GM21390 (cell line): ENCODE results near the gene CD46.
A peak's percentile ranks its signal among the peaks of the same experiment; 100 is the strongest.

ENCODE experiments used
- ATAC-seq: cut with Tn5 transposase; IDR thresholded peaks from one replicate; pipeline ENCODE4 v1.9.1; 2021; ENCODE audit not compliant: unreplicated experiment

Gene CD46

DNA sequence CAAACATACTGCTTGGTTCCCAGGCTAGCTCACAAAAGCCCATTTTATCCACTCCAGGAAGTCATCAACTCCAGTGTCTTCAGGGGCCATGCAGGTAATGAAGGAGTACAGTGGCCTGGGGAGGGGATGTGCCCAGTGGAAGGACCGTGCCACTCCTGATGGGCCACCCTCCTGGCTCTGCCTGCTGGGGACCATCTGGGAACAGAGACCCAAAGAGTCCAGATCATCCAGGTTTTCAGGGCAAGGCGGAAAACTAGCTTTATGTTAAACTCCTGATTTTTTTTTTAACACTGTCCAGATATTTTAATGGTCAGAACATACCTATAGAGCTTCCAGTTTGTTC is 75.6 kb downstream of the CD46 start:
- ATAC-seq, result no peak

GRCh38 chr1:207828046-207828445 is 76.2 kb downstream of the CD46 start:
- no peak for ATAC-seq

DNA sequence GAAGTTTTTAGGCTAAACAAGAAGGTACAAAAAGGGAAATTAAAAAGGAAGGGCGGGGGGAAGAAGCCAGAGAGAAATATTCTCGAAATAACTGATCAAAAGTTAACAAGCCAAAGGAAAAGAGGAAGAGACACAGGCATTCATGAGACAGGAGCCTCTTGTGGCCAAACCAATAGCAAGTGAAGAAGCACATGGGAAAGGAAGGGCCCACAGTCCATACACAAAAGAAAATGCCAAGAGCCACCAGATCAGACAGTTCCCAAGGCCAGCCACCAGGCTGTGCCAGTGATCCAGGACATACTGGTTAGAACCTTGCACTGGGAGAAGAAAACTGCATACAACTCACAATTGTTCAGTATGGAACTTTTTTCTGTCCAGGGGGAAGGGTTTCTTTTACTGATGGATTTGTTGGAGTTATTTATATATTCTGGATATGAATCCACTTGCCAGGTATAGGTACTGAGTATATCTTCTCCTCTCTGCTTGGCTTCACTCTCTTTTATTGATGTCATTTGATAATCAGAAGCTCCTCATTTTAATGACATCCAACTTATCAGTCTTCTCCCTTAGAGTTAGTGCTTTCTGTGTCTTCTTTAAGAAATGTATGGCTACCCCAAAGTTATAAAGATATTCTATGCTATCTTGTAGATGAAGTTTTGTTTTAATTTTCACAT is 76.8 kb downstream of the CD46 start:
- peak; percentile 25 for ATAC-seq

DNA sequence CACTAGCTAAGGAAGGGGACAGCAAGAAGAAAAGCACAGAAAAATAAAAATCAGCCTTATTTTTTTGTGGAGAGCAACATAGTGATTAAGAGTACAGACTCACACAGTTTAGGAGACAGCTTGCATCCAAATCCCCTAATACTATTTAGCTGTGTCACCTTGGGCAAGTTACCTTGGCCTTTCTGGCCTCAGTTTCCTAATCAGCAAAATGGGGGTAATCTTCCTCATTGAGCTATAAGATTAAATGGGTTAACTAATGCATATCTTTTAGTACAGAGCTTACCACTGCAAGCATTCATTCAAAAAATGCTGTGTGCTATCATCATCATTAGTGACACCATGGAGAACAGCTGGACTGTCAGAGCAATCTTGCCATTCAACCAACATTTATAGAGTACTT is 77.7 kb downstream of the CD46 start:
- ATAC-seq, result no peak

GRCh38 chr1:207830788-207831187 is 78.9 kb downstream of the CD46 start:
- no peak for ATAC-seq

- peak; percentile 83 for ATAC-seq
Observed at GRCh38 chr1:207831517-207832327, 79.9 kb downstream of the CD46 start.

- no peak for ATAC-seq
Observed at GRCh38 chr1:207832796-207833195, 80.9 kb downstream of the CD46 start.

GRCh38 chr1:207833381-207833780 is 81.5 kb downstream of the CD46 start:
- no peak for ATAC-seq

DNA sequence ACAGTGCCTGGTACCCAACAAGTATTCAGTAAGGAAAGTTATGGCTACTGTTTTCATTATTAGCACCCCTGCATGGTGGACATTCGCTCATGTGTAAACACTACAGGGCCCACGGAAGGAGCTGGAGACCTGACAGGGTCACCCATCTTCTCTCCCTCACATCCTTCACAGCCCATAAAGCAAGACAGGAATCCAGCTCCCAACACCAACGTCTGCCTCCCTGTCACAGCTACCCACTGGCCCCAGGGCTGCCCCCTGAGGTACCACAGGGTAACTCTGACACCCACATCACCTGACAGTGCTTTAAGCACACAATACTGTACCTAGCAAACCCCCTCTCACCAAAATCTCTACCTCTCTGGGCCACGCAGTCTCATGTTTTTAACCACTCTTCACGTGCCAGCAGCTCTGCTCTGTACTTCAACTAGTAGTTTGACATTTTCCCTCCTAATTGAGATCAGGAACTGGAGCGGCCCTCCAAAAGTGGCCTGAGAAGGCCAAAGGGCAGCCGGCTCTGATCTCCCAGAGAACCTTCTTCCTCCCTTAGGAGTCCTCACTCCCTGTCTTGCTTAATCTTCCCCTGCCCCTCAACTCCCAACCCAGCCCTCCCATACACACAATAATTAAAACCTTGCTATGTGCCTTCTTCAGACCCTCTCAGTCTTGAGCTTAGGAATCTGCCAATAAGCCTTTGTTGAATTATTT is 82.3 kb downstream of the CD46 start:
- no peak for ATAC-seq

GRCh38 chr1:207835958-207836357 is 84.1 kb downstream of the CD46 start:
- ATAC-seq, result no peak

- ATAC-seq, result no peak
Observed at GRCh38 chr1:207836591-207837347, 84.9 kb downstream of the CD46 start.

GRCh38 chr1:207837673-207838072 is 85.8 kb downstream of the CD46 start:
- ATAC-seq, result no peak

DNA sequence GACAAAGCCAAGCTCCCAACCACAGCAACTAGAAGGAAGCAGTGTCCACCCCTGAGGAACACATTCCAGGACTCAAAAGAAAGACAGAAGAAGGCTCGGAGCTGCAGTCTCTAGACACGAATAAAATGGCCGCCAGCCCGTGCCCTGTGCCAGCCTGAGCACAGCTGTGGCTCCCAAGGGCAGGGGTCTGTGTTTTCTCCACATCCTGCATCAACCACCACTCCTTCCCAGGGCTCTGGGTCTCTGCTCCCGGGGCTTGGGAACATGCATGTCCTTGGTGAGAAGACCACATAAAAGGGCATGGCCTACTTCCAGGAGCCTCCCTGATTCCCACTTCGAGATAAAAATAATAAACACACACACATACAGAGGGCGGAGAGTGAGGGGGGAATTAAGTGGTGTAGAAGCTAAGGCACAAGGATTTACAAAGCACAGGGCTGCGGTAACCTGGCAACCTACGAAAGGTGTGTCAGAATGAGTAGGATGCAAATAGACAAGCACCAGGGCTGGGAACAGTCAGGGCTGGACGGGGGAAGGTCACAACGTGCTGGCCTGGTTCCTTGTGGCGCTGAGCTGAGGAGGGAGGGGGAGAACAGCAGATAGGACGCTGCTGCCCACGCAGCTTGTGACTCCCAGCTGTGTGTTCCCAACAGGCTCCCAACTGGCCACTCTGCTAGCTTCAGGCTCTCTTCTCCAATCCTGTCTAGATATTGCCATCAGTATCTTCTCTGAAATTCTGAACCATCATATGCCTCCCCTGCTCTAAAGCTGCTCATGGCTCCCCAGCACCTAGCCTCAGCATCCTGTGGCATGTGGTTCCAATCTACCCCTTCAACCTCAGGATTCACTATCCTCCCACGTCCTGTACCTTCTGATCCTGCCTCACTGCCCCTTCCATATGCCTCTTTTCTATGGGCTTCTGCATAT is 86.6 kb downstream of the CD46 start:
- no peak for ATAC-seq

- ATAC-seq, result no peak
Observed at GRCh38 chr1:207839083-207839413, 87.2 kb downstream of the CD46 start.

- no peak for ATAC-seq
Observed at GRCh38 chr1:207840380-207840779, 88.5 kb downstream of the CD46 start.

GRCh38 chr1:207841293-207841692 is 89.4 kb downstream of the CD46 start:
- no peak for ATAC-seq

GRCh38 chr1:207841901-207842300 is 90.0 kb downstream of the CD46 start:
- no peak for ATAC-seq

DNA sequence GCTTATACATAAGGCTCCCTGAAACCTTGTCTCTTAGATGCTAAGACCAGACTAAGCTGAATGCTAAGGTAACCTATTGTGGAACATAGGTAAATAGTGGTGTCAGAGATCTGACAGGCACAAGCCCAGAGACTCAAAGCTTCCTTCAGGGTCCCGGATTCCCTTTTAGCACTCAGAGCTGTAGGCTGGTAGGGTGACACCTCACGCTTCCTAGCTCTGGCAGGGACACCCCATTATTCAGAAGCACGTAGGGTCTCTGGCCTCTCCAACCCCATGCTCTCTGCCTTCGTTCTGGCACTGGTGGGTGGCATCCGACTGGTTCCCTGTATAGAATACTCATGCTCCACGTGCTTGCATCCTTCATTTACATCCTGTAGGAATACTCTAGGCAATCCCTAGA is 90.7 kb downstream of the CD46 start:
- no peak for ATAC-seq

DNA sequence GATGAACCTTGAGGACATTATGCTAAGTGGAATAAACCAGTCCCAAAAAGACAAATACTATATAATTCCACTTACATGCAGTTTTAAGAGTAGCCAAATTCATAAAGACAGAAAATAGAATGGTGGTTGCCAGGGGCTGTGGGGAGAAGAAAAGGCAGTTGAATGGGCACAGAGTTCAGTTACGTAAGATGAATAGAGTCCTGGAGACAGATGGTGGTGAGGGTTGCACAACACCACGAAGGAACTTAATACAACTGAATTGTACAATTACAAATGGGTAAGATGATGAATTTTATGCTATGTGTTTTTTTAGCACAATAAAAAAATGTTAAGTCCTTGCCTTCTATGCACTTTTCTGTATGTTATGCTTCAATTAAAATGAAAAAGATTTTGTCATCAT is 92.5 kb downstream of the CD46 start:
- ATAC-seq, result no peak
